SKM-1 (cell line): Measurements from ENCODE around the gene METAP1D.
"Not testable (repeated sequence)": the region's sequence is repeated elsewhere in the genome, so short reads cannot be mapped to it uniquely, and the experiment has no call there.

Source experiments
- DNase-seq: peaks from one replicate; lab custom pipeline; 2025; ENCODE audit not compliant: unreplicated experiment; lab: John Stamatoyannopoulos, UW

METAP1D gene

DNA sequence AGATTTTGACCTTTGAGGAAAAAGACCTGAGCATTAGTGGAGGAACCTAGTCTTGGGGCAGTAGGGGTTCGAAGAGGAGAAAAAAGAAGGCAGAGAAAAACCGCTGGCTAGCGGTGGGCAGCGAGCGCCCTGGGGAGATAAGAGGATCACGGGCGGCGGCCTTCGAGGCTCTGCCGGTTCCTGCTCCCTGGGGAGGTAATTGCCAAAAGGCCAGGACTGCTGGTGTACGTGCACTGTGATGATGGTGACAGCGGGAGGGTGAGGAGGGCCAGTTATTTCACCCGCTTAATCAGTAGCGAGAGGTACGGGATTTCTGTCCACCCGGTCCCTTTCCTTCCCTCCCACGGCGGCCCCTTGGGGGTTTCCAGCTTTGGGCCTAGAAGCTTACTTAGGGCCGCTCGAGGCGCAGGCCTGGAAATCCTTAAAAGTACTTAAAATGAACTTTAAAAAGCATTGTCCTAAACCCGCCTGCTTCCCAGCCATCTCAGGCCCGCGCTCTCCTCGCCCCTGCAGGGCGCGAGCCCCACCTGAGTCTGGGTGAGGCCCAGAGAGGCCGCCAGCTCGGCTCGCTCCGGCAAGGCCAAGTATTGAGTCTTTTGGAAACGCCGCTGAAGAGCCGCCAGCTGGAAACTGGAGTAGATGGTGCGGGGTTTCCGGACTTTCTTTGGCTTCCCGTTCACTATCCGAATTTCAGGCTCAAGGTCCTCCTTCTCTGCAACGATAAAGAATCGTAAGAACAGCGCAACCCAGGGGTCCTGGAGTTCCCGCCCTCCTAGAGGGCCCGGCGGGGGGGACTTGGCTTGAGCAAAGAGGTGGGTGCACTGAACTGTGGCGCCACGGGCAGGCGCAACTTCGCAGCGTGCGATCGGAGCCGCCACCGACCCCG is 101.4 kb downstream of the METAP1D start:
- DNase-seq, result no peak

DNA sequence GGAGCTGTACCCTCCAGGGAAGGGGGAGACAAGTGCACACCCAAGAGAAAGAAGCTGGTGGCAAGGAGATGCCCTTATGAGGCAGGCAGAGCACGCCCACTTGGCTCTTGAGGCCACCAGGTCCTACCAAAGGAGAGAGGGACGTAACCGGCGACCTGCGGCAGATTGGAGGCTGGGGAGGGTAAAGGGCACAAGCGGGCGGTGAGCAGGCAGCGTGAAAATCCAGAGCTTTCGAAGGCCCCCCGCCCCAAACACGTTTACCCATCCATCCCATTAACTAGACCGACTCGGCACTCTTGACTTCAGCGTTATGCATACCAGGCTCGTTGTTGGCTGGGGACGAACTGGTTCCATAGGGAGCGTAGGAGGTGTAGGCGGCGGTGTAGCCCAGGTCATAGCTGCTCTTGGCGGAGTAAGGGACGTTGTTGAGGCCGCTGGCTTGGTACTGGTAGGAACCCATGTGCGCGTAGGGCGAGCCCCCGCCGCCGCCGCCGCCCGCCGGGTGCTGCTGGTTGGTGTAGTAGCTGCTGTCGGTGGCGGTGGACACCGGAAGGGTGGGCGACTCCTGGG is 102.2 kb downstream of the METAP1D start:
- DNase-seq, result no peak

DNA sequence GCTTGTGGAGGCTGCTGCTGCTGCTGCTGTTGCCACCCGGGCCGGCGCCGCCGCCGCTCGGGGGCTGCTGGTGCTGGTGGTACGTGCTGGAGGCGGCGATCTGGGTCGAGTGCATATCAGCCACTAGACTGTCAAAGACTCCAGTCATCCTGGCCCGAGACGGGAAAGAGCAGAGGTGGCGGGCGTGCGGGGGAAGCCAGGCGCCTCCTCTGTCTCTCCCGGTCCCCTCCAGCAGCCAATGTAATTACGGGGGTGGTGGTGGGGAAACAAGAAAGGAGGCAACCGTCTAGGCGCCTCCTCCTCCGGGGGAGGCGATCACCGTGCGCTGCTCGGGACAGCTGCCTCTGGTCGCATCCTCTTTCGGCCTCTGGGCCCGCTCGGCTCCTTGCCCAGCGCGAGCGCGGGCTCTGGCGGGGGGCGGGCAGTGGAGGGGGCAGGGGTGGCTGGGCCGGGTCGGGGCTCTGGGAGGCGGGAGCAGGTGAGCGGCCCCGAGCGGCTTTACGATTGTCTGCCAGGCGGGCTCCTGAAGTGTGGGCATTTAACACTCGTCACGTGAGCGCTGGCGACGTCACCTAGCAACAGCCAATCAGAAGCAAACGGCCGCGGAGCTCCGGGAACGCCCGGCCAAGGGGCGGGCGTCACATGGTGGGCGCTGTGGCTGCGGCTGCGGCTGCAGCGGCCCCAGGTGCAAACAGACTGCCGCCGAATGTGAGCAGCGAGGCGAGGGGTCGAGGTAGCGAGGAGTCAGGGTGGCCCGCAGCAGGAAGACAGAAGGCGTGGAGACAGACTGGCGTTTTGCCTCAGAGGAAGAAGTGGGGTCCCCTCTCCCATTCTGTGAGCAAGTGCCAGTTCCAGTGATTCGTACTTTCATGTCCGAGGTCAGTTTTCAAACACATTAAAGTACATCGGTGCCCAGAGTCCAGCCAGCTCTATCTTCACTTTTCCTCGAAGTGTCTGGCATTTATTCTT is 102.9 kb downstream of the METAP1D start, which contains the start of gene DLX2:
DLX2 (minus strand) TSS at position 510 of the 969 bp plus-strand sequence; CDS start at position 148, 362 bp downstream.
- DNase-seq, result peak; percentile 32

DNA sequence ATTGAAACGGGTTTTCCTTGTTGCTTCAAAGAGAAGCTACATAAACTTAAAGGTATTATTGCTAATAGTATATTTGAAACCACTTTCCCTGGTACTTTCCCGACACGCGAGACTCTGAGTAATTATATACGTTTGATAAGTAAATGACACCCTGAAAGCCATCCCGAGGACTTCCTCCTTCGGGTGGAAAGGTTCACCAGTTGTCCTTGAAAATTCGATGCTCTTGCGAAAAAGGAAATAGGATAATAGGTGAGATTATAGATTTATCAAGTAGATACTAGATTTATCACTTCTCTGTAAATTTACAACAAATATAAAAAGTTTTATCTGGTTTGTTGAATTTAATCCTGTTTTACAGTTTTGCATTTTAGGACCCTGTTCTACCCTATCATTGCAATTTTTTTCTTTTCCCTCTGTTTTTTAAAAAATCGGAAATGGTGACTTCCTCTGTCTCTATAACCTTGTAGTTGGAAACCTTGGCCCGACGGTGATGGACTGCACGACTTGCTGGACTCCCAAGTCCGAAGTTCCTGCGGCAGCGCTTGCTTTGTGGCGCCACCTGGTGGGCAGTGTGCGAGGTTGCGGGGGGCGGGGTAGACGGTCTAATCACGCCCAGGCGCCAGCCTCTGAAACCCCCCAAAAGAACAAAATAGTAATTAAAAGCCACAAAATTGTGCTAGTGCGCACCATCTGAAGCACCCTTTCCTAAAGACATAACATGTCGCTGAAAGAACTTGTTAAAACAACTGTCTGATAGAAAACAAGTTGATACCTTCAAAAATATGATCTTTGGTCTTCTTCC is 103.9 kb downstream of the METAP1D start:
- DNase-seq, result peak; percentile 36

DNA sequence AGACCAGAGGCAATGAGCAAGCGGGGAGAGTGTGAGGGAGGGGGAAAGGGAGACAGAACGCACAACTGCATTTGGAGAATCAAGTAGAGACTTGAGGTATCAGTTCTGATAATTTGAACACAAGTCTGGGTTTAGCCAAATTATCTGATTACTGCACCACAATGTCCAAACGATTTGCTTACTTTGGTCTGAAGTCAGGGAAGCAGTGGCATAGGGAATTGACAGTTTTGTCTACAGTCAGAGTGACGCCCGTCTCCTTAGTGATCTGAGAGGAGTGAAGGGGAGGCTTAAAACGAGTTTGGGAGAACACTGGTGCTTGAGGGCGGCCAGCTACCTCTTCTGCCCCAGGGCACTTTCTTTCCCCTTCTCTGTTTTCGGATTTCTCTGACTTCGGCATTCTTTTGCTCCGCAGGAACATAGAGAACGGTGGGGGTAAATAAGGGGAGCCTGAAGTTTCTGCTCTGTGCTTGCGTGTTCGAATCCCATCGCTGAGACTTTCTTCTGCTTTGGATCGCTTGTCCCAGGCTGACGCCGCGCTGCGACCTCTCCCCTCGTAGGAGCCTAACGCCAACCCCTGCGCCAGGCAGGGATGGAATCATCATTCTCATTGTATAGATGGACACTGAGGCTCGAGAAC is 105.8 kb downstream of the METAP1D start:
- DNase-seq, result no peak

DNA sequence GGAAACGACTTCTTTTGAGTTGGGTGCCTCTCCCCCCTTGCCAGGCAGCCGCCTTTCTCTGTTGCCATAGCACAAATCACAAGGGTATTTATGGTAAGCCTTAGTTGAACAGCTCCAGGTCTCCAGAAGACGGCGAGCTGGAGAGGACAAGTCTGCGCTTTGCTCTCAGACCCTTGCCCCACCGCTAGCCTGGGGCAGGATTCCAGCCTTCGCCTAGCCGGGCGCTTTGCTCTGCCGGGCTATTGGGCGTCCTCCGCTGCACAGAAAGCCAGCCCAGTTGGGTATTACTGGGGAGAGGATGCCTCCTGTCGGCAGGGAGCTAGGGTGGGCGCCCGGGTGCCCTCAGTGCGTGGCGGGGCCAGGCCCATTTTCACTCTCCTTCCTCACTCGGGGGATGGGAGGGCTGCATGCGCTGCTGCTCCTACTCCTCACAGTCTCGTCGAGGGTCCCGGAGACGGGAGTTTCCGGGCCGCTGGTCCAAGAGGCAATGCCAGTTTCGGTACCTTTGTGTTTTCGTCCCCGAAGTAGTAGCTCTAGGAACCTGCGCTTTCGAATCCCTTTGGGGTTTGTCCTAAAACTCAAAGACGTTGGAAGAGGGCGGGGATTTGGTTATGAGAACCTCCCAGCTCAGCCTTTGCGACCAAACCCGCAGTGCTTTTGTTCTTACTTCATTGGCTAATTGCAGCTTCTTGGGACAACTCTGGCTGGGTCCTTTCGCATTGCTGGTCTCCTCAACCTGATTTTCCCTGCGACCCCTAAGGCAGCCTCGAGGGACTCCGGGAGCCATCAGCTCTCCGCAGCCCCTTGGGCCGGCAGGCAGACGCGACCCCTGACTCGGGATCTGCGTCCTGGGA is 106.6 kb downstream of the METAP1D start:
- DNase-seq, result no peak

DNA sequence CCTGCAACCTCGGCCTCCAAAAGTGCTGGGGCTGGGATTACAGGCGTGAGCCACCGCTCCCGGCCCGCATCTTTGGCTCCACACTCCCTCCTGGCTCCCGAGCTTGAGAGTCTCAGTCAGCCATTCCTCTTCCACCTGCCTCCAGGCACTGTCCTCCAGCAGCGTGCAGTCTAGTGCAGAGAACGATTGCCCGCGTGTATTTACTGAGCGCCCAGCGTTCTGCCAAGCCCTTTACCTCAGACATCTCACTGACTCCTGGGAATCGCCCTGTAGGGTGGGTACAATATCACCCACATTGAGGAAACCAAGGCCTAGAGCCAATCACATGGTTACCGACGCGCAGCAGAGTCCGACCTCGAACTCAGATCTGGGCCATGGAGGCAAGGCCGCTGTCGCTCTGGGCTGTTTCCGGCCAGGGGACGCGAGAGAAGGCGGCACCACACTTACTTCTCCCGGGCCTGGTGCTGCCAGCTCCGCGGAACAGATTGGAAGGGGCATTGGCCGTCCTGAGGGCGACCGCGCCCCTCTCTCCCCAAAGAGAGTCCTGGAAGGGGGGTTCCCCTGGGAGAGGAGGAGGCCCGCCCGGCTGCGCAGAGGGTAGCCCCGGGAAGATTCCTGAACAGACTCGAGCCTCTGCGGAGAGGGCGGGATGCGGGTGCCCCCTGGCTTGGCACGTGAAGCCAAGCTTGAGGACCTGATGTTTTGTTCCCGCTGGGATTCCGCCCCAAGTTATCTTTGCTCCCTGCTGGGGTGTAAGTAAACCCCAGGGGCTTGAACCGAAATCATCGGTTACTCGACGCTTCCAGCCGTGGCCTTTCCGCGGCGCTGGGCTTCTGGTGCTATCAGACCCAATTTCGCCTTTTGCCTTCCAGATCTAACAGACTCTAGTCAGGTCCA is 108.2 kb downstream of the METAP1D start:
- no peak for DNase-seq

DNA sequence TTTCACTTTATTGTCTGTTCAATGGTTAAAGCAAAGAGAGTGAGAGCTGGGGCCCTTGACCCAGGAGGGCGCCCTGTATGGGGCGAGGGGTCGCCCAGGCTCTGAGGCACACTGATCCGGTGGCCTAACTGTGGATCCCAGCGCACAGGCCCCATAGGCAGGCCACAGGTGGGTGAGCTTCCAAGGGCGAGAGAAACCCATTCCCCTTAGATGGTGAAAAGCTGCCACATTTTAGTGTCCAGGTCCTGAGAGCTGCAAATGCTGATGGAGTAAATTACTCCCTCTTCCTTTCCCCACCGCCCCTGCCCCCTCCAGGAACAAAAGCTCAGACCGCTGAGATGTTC is 108.8 kb downstream of the METAP1D start:
- no peak for DNase-seq

DNA sequence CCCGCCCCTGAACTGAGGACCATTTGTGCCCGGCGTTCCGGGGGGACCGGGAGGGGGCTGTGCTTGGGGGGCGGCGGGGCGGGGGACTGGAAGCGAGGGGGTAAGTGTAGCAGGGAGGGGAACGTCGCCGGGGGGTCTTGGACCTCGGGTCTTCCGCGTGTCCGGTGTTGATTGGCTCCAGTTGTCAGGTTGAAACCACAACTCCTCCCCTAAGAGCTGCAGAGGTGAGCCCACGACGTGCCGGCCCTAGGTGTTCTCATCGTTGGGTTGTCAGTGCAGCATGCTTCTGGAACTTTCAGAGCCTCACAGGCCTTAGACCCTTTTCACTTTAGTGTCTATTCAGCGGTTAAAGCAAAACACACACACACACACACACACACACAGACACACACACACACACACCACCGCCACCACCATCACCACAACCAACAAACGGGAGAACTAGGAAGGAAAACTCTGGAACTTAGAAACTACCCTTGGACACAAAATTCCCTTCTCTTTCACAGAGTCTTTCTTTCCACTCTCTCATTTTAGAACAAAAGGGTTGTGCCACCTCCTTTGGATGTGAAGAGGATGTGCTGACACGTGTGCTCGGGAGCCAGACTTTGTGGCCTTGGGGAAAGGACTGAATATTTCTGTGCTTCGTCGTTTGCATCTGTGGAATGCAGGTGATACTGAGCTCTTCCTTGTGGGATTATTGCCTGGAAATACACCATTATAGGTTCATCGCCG is 109.7 kb downstream of the METAP1D start:
- DNase-seq, result no peak

DNA sequence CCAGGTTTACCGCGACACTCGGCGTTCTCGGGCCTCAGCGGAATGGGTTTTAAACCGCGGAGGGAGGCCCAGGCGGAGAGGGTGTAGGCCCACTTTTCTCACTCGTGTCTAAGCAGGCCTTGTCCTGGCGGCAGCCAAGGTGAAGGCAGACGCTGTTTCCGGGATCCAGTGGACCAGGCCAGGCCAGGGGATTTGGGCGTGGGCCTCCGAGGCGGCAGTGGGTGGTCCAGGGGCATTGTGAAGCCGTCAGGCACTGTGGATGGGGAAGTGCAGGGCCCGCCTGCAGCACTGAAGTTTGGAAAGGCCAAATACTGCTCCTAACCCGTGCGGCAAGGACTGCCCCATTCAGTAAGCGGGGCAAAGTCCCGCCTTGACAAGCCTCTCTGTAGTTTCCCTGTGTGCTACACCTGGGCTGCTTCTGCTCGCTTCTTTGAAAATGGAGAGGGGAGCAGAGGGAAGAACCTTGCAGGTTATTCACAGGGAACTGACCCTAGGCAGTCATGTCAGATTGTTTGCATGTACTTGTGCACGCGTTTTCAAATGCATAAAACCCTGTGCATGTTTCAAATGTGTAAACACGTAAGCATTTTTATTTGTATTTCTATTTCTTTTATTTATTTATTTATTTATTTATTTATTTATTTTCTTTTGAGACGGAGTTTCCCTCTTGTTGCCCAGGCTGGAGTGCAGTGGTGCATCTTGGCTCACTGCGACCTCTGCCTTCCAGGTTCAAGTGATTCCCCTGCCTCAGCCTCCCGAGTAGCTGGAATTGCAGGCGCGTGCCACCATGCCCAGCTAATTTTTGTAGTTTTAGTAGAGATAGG is 110.4 kb downstream of the METAP1D start:
- no peak for DNase-seq

DNA sequence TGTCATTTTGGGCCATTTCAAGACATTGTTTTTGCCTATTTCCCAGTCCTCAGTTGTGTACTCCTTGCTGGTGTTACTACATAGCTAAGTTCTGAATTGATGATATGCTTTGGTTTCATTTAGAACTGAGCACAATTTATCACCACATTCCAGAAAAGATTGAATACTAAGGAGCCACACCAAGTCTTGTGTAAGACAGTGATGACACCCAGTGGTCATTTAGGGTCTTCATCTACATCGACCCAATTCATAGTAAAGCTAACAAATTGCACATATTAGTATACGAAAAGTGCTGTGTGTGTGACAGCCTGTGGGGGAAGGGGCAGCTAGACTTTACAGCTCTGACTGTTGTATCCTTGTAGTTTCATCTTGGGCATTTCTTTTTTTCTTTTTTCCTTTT is 113.9 kb downstream of the METAP1D start:
- DNase-seq, result no peak

DNA sequence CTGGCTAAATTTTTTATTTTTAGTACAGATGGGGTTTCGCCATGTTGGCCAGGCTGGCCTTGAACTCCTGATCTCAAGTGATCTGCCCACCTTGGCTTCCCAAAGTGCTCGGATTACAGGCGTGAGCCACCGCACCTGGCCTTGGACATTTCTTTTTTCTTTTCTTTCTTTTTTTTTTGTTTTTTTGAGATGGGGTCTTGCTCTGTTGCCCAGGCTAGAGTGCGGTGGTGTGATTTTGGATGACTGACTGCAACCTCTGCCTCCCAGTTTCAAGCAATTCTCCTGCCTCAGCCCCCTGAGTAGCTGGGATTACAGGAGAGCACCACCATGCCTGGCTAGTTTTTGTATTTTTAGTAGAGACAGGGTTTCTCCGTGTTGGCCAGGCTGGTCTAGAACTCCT is 114.4 kb downstream of the METAP1D start:
- not testable (repeated sequence) for DNase-seq

DNA sequence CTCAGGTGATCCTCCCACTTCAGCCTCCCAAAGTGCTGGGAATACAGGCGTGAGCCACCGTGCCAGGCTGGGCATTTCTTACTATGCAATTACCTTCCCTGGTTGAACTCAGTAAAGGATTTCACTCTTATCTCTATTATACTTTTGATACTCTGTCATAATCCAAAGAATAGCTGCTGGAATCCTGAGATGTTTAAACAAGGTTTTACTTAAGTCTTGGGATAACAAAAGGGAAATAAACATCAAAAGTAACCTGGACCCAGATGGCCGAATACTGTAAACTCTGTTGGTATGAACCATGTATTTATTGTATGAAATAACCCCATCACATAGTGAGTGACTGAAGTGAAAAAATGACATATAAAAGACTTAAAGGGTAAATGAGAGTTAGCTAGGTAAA is 114.8 kb downstream of the METAP1D start:
- no peak for DNase-seq

DNA sequence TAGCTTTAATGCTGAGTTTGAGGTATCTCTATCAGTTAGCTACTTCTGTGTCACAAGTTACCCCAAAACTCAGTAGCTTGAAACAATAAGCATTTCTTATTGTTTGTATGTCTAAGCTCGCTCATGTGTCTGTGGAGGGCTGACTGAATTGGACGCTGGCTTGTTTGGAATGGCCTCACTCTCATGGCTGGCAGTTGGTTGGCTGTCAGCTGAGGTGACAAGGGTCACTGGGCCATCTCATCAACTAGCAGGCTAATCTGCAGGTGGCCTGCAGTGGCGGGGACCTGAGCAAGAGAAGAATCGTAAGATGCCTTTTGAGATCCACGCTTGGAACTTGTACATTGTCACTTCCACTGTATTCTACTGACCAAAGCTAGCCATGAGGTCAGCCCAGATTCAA is 116.4 kb downstream of the METAP1D start:
- DNase-seq, result no peak

DNA sequence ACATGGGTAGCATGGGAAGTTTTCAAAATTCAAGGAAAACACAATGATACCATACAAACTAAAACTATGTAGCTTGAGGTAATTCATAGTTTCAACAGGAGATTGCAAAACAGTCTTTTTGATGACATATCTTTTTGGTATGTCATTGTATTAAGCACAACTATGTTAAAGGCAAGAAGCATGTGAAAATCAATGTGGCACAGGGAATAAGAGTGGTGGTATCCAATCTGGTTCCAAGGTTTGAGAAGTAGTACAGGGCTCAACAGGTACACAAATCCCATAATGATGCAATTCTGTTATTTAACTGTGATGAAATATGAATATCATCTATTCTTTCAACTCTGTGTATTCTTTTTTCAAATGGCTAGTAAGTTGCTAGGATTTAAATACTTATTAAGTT is 119.3 kb downstream of the METAP1D start:
- DNase-seq, result no peak

DNA sequence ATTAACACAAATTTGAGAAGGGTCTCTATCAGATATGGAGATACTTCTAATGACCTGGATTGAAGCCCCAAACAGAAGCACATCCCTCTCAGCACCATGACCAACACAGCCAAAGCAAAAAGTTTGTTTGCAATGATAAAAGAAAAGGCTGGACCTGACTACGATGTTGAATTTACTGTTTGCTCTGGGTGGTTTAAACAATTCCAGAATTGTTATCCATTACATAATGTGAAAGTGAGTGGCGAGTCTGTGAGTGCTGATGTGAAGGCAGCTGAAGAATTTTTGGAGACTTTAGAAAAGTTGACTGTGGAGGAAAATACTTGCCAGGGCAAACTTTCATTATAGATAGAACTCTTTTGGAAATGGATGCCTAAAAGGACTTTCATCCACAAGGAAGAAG is 120.4 kb downstream of the METAP1D start:
- DNase-seq, result no peak

DNA sequence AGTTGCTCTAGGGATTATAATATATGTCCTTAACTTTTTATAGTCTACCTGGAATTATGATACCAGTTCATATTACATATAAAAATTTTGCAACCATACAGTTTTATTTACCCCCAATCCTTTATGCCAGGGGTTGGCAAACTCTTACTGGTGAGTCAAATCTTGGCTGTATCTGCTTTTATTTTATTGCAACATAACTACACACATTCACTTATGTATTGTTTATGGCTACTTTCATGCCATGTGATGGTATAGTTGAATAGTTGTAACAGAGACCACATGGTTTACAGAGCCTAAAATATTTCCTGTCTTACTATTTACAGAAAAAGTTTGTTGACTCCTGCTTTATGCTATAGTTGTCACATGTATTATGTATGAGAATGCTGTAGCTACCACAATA is 128.7 kb downstream of the METAP1D start:
- DNase-seq, result no peak
